SU-DHL-6 (cell line): ENCODE results near the gene GRIK1.

Experiments used
- H2AFZ ChIP-seq: fragments of 200-600 bp; sonication (generic); 2 replicates; pipeline ENCODE4 v1.6.1; 2014; ENCODE audit warnings: low read depth, mild to moderate bottlenecking, moderate library complexity, mixed read lengths, antibody characterized with exemption, low read length; ENCODE audit not compliant: severe bottlenecking
- H3F3A ChIP-seq: fragments of 200-600 bp; shearing (Covaris generic); 2 replicates; pipeline ENCODE4 v1.6.0; 2016; ENCODE audit warnings: antibody characterized with exemption, mild to moderate bottlenecking; ENCODE audit not compliant: insufficient read depth
- H3K27ac ChIP-seq: fragments of 200-600 bp; sonication (generic); 2 replicates; pipeline ENCODE4 v1.5.1; 2016; ENCODE audit warnings: low read depth, mild to moderate bottlenecking, low read length, moderate library complexity, mixed read lengths
- H3K27me3 ChIP-seq: fragments of 200-600 bp; sonication (generic), shearing (Covaris generic); 2 replicates; pipeline ENCODE4 v1.6.0; 2014; ENCODE audit warnings: mild to moderate bottlenecking, low read length
- H3K36me3 ChIP-seq: fragments of 200-600 bp; sonication (generic); 2 replicates; pipeline ENCODE4 v1.6.1; 2014; ENCODE audit warnings: mild to moderate bottlenecking, low read length, mixed read lengths
- H3K4me2 ChIP-seq: fragments of 300-600, 200-600 bp; shearing (Covaris generic), sonication (generic); 2 replicates; pipeline ENCODE4 v1.6.0; 2014; ENCODE audit warnings: low read length, low read depth, mild to moderate bottlenecking; ENCODE audit not compliant: poor library complexity, severe bottlenecking
- H3K4me3 ChIP-seq: fragments of 200-600 bp; sonication (generic); 2 replicates; pipeline ENCODE4 v1.5.1; 2014; ENCODE audit warnings: antibody characterized with exemption, low read length, mild to moderate bottlenecking, mixed read lengths; ENCODE audit not compliant: insufficient read depth, poor library complexity, severe bottlenecking
- H3K79me2 ChIP-seq: fragments of 200-600 bp; sonication (generic); 2 replicates; pipeline ENCODE4 v1.6.1; 2014; ENCODE audit warnings: mild to moderate bottlenecking, low read length, moderate library complexity; ENCODE audit not compliant: insufficient read depth
- H3K9ac ChIP-seq: fragments of 200-600 bp; sonication (generic); 2 replicates; pipeline ENCODE4 v1.7.0; 2014; ENCODE audit warnings: mild to moderate bottlenecking, low read length
- H3K9me2 ChIP-seq: fragments of 200-600 bp; sonication (generic); replicated peaks from 2 replicates; pipeline ENCODE4 v1.6.1; 2014; ENCODE audit warnings: low read length; ENCODE audit not compliant: insufficient read depth
- H3K9me3 ChIP-seq: fragments of 200-600 bp; sonication (generic); 2 replicates; pipeline ENCODE4 v1.6.1; 2014; ENCODE audit warnings: low read length, mixed read lengths; ENCODE audit not compliant: insufficient read depth
- H4K20me1 ChIP-seq: fragments of 200-600 bp; sonication (generic); 2 replicates; pipeline ENCODE4 v1.6.1; 2014; ENCODE audit warnings: low read depth, mild to moderate bottlenecking, antibody characterized with exemption, low read length, moderate library complexity, mixed read lengths
- EZH2phosphoT487 ChIP-seq: fragments of 200-600 bp; sonication (generic), shearing (Covaris generic); conservative IDR thresholded peaks from 2 replicates; pipeline ENCODE4 v1.6.1; 2018; ENCODE audit warnings: mild to moderate bottlenecking, antibody characterized with exemption, low read length, moderate library complexity, mixed read lengths
- TF ChIP-seq, protein P1 (sequence below): fragments of 200-600 bp; sonication (generic); IDR thresholded peaks from one replicate; pipeline ENCODE4 v1.5.1; 2017; ENCODE audit warnings: antibody characterized with exemption, mild to moderate bottlenecking, low read length, moderate library complexity; ENCODE audit not compliant: insufficient read depth, poor library complexity, severe bottlenecking

The GRIK1 gene

GRCh38 chr21:29803191-29803590, 136.6 kb downstream of the GRIK1 start:
- Histone ChIP-seq H3K79me2 (no peaks in the 10 kb centered on the region), H3F3A (no peaks in the 10 kb centered on the region), H3K4me2 (no peak overlapping the region), H3K4me3 (no peak overlapping the region), H4K20me1 (no peaks in the 10 kb centered on the region), H2AFZ (no peak overlapping the region), H3K36me3 (no peaks in the 10 kb centered on the region), H3K27ac (no peak overlapping the region), H3K9me3 (no peaks in the 10 kb centered on the region), H3K9me2 (no peaks in the 10 kb centered on the region; the same call in 1 of the 2 replicates), H3K9ac (no peak overlapping the region), H3K27me3 (no peaks in the 10 kb centered on the region)
- TF ChIP-seq, protein P1, sequence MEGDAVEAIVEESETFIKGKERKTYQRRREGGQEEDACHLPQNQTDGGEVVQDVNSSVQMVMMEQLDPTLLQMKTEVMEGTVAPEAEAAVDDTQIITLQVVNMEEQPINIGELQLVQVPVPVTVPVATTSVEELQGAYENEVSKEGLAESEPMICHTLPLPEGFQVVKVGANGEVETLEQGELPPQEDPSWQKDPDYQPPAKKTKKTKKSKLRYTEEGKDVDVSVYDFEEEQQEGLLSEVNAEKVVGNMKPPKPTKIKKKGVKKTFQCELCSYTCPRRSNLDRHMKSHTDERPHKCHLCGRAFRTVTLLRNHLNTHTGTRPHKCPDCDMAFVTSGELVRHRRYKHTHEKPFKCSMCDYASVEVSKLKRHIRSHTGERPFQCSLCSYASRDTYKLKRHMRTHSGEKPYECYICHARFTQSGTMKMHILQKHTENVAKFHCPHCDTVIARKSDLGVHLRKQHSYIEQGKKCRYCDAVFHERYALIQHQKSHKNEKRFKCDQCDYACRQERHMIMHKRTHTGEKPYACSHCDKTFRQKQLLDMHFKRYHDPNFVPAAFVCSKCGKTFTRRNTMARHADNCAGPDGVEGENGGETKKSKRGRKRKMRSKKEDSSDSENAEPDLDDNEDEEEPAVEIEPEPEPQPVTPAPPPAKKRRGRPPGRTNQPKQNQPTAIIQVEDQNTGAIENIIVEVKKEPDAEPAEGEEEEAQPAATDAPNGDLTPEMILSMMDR = no peak
- no peak for TF ChIP-seq EZH2phosphoT487

- Histone ChIP-seq H3K4me2 (no peak overlapping the region), H2AFZ (no peak overlapping the region), H3K9me3 (no peaks in the 10 kb centered on the region), H3K9ac (no peak overlapping the region), H3K27me3 (no peaks in the 10 kb centered on the region), H3K36me3 (no peaks in the 10 kb centered on the region), H4K20me1 (no peaks in the 10 kb centered on the region), H3K79me2 (no peaks in the 10 kb centered on the region), H3K9me2 (no peaks in the 10 kb centered on the region; the same call in 1 of the 2 replicates), H3K27ac (no peak overlapping the region), H3F3A (no peaks in the 10 kb centered on the region), H3K4me3 (no peak overlapping the region)
- TF ChIP-seq, protein P1 = no peak
- no peak for TF ChIP-seq EZH2phosphoT487
Measured at GRCh38 chr21:29801122-29801521, 138.7 kb downstream of the GRIK1 start.

- TF ChIP-seq, protein P1 = no peak
- no peak for TF ChIP-seq EZH2phosphoT487
- Histone ChIP-seq H3F3A (no peaks in the 10 kb centered on the region), H3K4me3 (no peak overlapping the region), H3K9me3 (no peaks in the 10 kb centered on the region), H3K27me3 (no peaks in the 10 kb centered on the region), H3K27ac (no peak overlapping the region), H3K36me3 (no peaks in the 10 kb centered on the region), H2AFZ (no peak overlapping the region), H3K9me2 (no peaks in the 10 kb centered on the region; the same call in 1 of the 2 replicates), H3K79me2 (no peaks in the 10 kb centered on the region), H3K9ac (no peak overlapping the region), H3K4me2 (no peak overlapping the region), H4K20me1 (no peaks in the 10 kb centered on the region)
Measured at GRCh38 chr21:29800056-29800455, 139.7 kb downstream of the GRIK1 start.
